ENCODE data around the gene OR8B12.

DNA sequence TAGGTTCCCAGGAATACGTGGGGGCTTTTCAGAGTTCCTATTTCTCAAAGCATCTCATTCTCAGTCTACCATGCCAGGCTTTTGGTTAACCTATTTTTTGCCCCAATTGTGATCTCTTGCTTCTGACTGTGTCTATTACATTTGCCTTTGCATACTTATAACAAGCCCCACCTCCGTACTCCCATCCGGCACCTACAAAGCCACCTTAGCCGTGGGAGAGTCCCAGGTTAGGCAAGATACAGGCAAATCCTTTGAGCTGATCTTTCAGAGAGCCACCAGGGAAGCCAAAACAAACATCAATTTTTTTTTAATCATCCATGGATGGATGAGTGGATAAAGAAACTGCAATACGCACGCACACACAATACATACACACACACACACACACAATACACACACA is 49.2 kb upstream of the OR8B12 start:
- TF ChIP-seq HDGF (IDR thresholded peaks at IDR 0.05) (no peak), NFIC (IDR thresholded peaks at IDR 0.05; ENCODE audit: low read depth, low read length) (no peak), MYC (IDR thresholded peaks at IDR 0.05; ENCODE audit: insufficient read depth, insufficient read length, insufficient replicate concordance, low read length, severe bottlenecking) (no peak), EZH2 (IDR thresholded peaks at IDR 0.05; ENCODE audit: borderline replicate concordance, control insufficient read depth, low read depth, low read length) (no peak), GATAD2B (conservative IDR thresholded peaks at IDR 0.05; ENCODE audit: low read depth) (no peak), ZNF274 (IDR thresholded peaks at IDR 0.05; ENCODE audit: insufficient read depth, insufficient read length) (no peak), RBBP5 (conservative IDR thresholded peaks at IDR 0.05) (no peak), FOXK2 (IDR thresholded peaks at IDR 0.05) (no peak), POLR2AphosphoS5 (IDR thresholded peaks at IDR 0.05; ENCODE audit: low read length) (no peak), SREBF2 (IDR thresholded peaks at IDR 0.05; ENCODE audit: low read length) (no peak)
- TF ChIP-seq, protein P1, sequence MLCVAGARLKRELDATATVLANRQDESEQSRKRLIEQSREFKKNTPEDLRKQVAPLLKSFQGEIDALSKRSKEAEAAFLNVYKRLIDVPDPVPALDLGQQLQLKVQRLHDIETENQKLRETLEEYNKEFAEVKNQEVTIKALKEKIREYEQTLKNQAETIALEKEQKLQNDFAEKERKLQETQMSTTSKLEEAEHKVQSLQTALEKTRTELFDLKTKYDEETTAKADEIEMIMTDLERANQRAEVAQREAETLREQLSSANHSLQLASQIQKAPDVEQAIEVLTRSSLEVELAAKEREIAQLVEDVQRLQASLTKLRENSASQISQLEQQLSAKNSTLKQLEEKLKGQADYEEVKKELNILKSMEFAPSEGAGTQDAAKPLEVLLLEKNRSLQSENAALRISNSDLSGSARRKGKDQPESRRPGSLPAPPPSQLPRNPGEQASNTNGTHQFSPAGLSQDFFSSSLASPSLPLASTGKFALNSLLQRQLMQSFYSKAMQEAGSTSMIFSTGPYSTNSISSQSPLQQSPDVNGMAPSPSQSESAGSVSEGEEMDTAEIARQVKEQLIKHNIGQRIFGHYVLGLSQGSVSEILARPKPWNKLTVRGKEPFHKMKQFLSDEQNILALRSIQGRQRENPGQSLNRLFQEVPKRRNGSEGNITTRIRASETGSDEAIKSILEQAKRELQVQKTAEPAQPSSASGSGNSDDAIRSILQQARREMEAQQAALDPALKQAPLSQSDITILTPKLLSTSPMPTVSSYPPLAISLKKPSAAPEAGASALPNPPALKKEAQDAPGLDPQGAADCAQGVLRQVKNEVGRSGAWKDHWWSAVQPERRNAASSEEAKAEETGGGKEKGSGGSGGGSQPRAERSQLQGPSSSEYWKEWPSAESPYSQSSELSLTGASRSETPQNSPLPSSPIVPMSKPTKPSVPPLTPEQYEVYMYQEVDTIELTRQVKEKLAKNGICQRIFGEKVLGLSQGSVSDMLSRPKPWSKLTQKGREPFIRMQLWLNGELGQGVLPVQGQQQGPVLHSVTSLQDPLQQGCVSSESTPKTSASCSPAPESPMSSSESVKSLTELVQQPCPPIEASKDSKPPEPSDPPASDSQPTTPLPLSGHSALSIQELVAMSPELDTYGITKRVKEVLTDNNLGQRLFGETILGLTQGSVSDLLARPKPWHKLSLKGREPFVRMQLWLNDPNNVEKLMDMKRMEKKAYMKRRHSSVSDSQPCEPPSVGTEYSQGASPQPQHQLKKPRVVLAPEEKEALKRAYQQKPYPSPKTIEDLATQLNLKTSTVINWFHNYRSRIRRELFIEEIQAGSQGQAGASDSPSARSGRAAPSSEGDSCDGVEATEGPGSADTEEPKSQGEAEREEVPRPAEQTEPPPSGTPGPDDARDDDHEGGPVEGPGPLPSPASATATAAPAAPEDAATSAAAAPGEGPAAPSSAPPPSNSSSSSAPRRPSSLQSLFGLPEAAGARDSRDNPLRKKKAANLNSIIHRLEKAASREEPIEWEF (IDR thresholded peaks at IDR 0.05; ENCODE audit: insufficient replicate concordance, low read depth, low read length), result no peak

Measured in GM12878 (cell line).